ENCODE measurements around the gene RAD51B.

DNA sequence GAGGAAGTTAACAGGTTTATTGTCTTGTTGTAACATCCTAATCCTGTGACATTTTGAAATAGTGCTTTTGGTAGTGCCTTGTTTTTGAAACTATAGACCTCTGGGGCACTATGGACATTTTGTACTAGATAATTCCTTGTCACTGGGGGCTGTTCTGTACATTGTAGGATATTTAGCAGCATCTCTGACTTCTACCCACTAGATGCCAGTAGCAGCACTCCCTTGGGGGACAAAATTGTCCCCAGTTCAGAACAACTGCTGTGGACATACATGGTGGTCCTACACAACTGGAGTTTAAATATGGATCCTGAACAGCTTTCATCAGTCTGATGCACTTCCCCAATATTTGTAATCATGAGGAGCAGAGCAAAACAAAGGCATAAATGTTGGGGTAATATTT, 264.7 kb downstream of the RAD51B start:
- TF ChIP-seq POLR2A (IDR thresholded peaks at IDR 0.05) (no peak), POLR2AphosphoS5 (IDR thresholded peaks at IDR 0.05) (no peak)
- TF ChIP-seq, protein P1, sequence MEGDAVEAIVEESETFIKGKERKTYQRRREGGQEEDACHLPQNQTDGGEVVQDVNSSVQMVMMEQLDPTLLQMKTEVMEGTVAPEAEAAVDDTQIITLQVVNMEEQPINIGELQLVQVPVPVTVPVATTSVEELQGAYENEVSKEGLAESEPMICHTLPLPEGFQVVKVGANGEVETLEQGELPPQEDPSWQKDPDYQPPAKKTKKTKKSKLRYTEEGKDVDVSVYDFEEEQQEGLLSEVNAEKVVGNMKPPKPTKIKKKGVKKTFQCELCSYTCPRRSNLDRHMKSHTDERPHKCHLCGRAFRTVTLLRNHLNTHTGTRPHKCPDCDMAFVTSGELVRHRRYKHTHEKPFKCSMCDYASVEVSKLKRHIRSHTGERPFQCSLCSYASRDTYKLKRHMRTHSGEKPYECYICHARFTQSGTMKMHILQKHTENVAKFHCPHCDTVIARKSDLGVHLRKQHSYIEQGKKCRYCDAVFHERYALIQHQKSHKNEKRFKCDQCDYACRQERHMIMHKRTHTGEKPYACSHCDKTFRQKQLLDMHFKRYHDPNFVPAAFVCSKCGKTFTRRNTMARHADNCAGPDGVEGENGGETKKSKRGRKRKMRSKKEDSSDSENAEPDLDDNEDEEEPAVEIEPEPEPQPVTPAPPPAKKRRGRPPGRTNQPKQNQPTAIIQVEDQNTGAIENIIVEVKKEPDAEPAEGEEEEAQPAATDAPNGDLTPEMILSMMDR (IDR thresholded peaks at IDR 0.05), result no peak
